Left lung (tissue), 10 donors: Measurements from ENCODE around the gene SPTBN1. TPM values are rescaled to one million over a fixed set of nuclear protein-coding genes. Genes with fewer than 3 reads are reported as not detected.

Experiments
- ATAC-seq: fragments of 200-7000 bp; cut with Tn5 transposase; one replicate; pipeline ENCODE4 v1.9.1; 2020; ENCODE audit warnings: moderate library complexity
- DNase-seq, 4 donors: peaks; one replicate each; pipeline ENCODE4 v3.0.0-alpha.2; 2013 to 2020
- H3K27ac ChIP-seq, 2 donors: fragments of 200-600 bp; sonication (generic) in 1 of 2; one replicate each; pipeline versions ENCODE4 v1.5.0 to v1.8.0; 2020 to 2021
- H3K27me3 ChIP-seq, 2 donors: fragments of 200-600 bp; sonication (generic) in 1 of 2; one replicate each; pipeline versions ENCODE4 v1.5.0 to v1.8.0; 2020 to 2021
- H3K36me3 ChIP-seq, 2 donors: fragments of 200-600 bp; sonication (generic) in 1 of 2; one replicate each; pipeline versions ENCODE4 v1.5.0 to v1.8.0; 2020 to 2021
- H3K4me1 ChIP-seq, 2 donors: fragments of 200-600 bp; one replicate each; pipeline ENCODE4 v1.8.0; 2021
- H3K4me3 ChIP-seq, 2 donors: fragments of 200-600 bp; sonication (generic) in 1 of 2; one replicate each; pipeline versions ENCODE4 v1.5.0 to v1.8.0; 2020 to 2021; ENCODE audit warnings: mild to moderate bottlenecking in 1 of 2
- H3K9me3 ChIP-seq, 2 donors: fragments of 200-600 bp; sonication (generic) in 1 of 2; one replicate each; pipeline versions ENCODE4 v1.5.0 to v1.8.0; 2020 to 2021
- CTCF ChIP-seq, 2 donors: fragments of 200-600 bp; sonication (generic) in 1 of 2; IDR thresholded peaks; one replicate each; pipeline versions ENCODE4 v1.5.0 to v1.8.0; 2021; ENCODE audit warnings: antibody characterized with exemption in 2 of 2
- intact Hi-C, 2 donors: fragments of 100-400 bp; cut with DNase I; formaldehyde crosslinking; loops; one replicate each; pipeline versions ENCODE4 v1.11.2 to v1.14.2; 2022
- polyA plus RNA-seq, 6 donors: library from polyadenylated mRNA; unstranded; fragments of 120-200 nt; gene quantifications; one replicate each; pipeline ENCODE4 v1.2.1, GENCODE V29; 2013; ENCODE audit not compliant: insufficient read length in 6 of 6
- total RNA-seq, 2 donors: library from RNA; stranded (reverse); fragmentation: NEBNext Ultra II Directional; extraction: Animal tissue kit (Norgen Biotek cat#: 25700); gene quantifications; one replicate each; pipeline ENCODE4 v1.2.1, GENCODE V29; 2021
- donor health status: DM: no; HTN: yes; CAD: no.
- donor health status: DM: no; HTN: no; CAD: no.

The SPTBN1 gene
- total and polyA plus RNA-seq, 8 donors: 441 to 578 (median 543) TPM

DNA sequence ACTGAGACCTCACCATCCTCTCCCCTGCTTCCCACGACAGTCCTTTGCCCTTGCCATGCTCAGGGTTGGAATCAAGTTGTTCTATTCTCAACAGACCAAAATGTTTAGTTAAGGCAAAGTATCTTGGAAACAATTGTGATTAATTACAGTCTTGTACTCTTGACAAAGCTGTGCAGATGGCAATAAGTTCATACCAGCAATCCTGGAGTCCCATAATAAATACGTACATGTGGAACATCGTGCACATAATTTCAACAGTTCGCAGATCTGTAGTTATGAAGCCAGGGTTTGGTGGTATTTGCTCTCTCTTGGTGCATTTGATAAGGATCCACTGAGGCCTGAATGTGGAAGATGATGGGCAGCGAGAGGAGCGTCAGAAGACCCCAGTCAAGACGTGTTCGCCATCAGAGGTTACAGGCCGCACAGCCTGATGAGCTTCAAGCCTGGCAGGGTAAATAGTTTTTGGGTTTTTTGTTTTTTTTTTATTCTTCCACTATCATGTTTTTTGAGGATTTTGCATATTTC lies 214.4 kb downstream of the SPTBN1 start:
- no peak for TF ChIP-seq CTCF (IDR thresholded peaks at IDR 0.05)
- DNase-seq (no peak), ATAC-seq (no peak)
- H3K4me1 ChIP-seq: peaks cover 46 to 99% of the 10 kb centered on the region in 2 donors
- no peaks in the 10 kb centered on the region for H3K27me3 ChIP-seq
- peak overlapping the region; percentile 51 to 89 for H3K27ac ChIP-seq
- H3K36me3 ChIP-seq: peaks cover 0 to 42% of the 10 kb centered on the region in 2 donors
- H3K4me3 ChIP-seq: no peak overlapping the region
- H3K9me3 ChIP-seq: no peaks in the 10 kb centered on the region
- intact Hi-C loops: no loop called here

GRCh38 chr2:54671010-54671409 lies 214.9 kb downstream of the SPTBN1 start:
- no peaks in the 10 kb centered on the region for H3K27me3 ChIP-seq
- peaks cover 41 to 99% of the 10 kb centered on the region in 2 donors for H3K4me1 ChIP-seq
- ATAC-seq (no peak), DNase-seq (no peak)
- H3K27ac ChIP-seq: peak overlapping the region in 1 of 2 donors; percentile 89
- peaks cover 0 to 37% of the 10 kb centered on the region in 2 donors for H3K36me3 ChIP-seq
- no peak overlapping the region for H3K4me3 ChIP-seq
- intact Hi-C loops: no loop called here
- no peak for TF ChIP-seq CTCF (IDR thresholded peaks at IDR 0.05)
- no peaks in the 10 kb centered on the region for H3K9me3 ChIP-seq

GRCh38 chr2:54671875-54672589 lies 215.9 kb downstream of the SPTBN1 start:
- H3K9me3 ChIP-seq: no peaks in the 10 kb centered on the region
- intact Hi-C loops: no loop called here
- peaks cover 0 to 33% of the 10 kb centered on the region in 2 donors for H3K36me3 ChIP-seq
- H3K27ac ChIP-seq: peak overlapping the region; percentile 89 to 92
- no peak for DNase-seq
- peaks cover 31 to 90% of the 10 kb centered on the region in 2 donors for H3K4me1 ChIP-seq
- TF ChIP-seq CTCF (IDR thresholded peaks at IDR 0.05): no peak
- no peak for ATAC-seq
- no peaks in the 10 kb centered on the region for H3K27me3 ChIP-seq
- no peak overlapping the region for H3K4me3 ChIP-seq

GRCh38 chr2:54672590-54673456 lies 216.7 kb downstream of the SPTBN1 start:
- no peak overlapping the region for H3K4me3 ChIP-seq
- H3K4me1 ChIP-seq: peaks cover 29 to 82% of the 10 kb centered on the region in 2 donors
- H3K27me3 ChIP-seq: no peaks in the 10 kb centered on the region
- peaks cover 0 to 25% of the 10 kb centered on the region in 2 donors for H3K36me3 ChIP-seq
- DNase-seq: peak in 1 of 4 donors; percentile 73
- peak overlapping the region; percentile 89 to 92 for H3K27ac ChIP-seq
- H3K9me3 ChIP-seq: no peaks in the 10 kb centered on the region
- ATAC-seq: peak; percentile 42
- no peak for TF ChIP-seq CTCF (IDR thresholded peaks at IDR 0.05)
- intact Hi-C loops: no loop called here
